ENCODE results near the gene TRIM63. TPM values are rescaled to one million over a fixed set of nuclear protein-coding genes. Genes with fewer than 3 reads are reported as not detected.

TRIM63 gene
- total RNA-seq, result 1 to 10 TPM in 3 of 4 donors, under 1 TPM in 1; 0.51 to 1.6 (median 1.2) TPM

DNA sequence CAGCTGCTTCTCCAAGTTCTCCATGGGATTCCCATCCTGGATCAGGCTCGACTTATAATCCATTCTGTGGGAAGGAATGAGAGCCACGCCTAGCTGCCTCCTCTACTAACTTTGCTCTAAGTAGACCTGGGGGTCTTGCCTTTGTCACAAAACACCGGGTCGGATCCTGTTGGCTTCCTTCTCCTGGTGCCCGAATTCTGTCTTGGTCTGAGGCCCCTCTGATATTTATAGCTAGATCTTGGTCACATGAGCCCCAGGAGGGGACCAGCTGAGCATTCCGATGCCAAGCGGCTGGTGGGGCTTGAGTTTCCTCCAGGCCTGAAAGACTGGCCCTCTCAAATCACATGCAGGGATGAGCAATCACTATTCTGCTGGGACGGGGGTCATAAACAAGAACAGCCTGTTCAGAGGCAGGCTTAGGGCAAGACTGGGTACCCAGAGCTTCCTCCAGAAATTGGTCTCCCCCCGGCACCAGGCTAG lies at the start of gene TRIM63:
TRIM63 (minus strand) TSS at position 199 of the 480 bp plus-strand sequence; CDS start at position 63, 136 bp downstream.
- TF ChIP-seq, protein P1, sequence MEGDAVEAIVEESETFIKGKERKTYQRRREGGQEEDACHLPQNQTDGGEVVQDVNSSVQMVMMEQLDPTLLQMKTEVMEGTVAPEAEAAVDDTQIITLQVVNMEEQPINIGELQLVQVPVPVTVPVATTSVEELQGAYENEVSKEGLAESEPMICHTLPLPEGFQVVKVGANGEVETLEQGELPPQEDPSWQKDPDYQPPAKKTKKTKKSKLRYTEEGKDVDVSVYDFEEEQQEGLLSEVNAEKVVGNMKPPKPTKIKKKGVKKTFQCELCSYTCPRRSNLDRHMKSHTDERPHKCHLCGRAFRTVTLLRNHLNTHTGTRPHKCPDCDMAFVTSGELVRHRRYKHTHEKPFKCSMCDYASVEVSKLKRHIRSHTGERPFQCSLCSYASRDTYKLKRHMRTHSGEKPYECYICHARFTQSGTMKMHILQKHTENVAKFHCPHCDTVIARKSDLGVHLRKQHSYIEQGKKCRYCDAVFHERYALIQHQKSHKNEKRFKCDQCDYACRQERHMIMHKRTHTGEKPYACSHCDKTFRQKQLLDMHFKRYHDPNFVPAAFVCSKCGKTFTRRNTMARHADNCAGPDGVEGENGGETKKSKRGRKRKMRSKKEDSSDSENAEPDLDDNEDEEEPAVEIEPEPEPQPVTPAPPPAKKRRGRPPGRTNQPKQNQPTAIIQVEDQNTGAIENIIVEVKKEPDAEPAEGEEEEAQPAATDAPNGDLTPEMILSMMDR (IDR thresholded peaks at IDR 0.05; ENCODE audit: low read depth), result no peak

DNA sequence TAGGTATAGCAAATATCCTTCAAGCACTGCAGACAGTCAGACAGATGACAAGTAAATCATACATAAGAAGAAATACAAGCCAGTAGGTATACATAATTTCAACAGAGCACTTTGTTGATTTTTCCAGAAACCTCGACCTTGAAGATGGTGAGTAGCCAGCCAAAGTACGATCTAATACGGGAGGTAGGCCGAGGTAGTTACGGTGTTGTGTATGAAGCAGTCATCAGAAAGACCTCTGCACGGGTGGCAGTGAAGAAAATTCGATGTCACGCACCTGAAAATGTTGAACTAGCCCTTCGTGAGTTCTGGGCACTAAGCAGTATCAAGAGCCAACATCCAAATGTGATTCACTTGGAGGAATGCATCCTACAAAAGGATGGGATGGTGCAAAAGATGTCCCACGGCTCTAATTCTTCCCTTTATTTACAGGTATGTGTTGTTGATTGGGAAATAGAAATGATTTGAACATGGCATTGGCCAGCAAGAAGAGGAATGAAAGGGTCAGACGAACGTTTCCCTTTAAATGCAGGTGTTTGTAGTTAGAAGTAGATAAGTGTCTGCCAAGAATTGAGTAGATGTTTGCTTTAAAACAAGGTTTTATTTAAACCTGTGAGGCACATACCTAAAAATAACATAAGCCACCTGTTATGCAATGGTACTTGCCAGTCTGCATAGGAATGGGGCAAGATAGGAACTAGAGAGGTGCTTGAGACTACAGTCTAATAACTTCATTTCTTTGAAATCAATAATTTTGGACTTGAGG lies 46.9 kb upstream of the TRIM63 start:
- TF ChIP-seq, protein P1 (IDR thresholded peaks at IDR 0.05; ENCODE audit: low read depth), result no peak

DNA sequence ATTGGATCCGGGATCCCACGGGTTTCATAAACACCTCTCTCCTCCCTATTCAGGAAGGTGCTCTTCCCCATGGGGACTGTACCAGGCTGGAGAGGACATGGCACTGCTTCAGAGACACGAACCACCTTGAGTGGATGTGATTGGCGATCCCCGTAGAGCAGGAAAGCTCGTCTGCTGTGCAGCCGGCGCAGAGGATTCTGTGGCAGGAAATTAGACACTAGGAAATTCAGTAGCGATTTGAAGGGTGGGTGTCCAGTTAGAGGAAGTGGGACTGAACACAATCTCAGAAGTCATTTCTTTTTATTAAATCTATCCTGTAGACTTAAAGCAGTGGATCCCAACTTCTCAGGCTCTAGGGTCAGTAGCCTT lies 45.0 kb upstream of the TRIM63 start:
- TF ChIP-seq, protein P1 (IDR thresholded peaks at IDR 0.05; ENCODE audit: low read depth), result no peak

DNA sequence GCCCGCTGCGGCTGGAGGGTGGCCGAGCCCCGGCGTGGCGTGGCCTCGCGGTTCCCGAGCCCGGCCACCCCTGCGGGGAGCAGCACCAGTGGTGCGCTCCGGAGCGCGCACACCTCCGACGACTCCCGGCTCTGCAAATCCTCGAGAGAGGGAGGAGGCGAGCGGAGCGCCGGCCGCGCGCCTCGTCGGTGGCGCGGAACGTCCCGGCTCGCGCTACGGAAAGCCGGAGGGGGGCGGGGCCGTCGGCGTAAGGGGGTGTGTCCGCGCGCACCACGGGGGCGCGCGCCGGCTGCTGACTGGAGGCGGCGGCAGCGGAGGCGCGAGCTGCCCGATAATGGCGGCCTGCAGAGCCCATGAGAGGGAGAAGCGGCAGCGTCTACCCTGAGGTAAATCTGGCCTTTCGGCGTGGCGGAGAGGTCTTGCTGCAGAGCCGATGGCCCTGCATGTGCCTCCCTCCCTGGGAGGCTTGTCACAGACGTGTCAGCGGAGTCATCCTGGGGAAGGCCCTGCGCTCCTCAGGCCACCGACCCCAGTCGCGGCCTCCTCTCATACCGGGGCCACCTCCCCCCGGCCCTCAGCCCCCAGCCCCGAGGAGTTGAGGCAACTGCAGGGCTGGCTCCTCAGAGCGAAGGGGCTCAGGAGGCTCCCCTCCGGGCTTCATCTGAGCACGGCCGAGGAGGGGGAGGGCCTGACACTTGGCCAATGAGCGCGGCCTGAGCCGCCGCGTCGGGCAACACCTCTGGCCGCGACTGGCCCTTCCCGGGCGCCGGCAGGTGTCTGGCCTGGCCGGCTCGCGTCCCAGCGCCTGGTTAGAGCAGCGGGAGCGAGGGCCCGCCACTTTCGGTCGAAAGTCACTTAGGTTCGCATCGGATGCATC lies 44.3 kb upstream of the TRIM63 start, which contains the start of gene PDIK1L:
PDIK1L (plus strand) TSS at position 295 of the 877 bp plus-strand sequence. CDS start 2,485 bp downstream, outside the sequence.
- TF ChIP-seq, protein P1 (IDR thresholded peaks at IDR 0.05; ENCODE audit: low read depth), result no peak

DNA sequence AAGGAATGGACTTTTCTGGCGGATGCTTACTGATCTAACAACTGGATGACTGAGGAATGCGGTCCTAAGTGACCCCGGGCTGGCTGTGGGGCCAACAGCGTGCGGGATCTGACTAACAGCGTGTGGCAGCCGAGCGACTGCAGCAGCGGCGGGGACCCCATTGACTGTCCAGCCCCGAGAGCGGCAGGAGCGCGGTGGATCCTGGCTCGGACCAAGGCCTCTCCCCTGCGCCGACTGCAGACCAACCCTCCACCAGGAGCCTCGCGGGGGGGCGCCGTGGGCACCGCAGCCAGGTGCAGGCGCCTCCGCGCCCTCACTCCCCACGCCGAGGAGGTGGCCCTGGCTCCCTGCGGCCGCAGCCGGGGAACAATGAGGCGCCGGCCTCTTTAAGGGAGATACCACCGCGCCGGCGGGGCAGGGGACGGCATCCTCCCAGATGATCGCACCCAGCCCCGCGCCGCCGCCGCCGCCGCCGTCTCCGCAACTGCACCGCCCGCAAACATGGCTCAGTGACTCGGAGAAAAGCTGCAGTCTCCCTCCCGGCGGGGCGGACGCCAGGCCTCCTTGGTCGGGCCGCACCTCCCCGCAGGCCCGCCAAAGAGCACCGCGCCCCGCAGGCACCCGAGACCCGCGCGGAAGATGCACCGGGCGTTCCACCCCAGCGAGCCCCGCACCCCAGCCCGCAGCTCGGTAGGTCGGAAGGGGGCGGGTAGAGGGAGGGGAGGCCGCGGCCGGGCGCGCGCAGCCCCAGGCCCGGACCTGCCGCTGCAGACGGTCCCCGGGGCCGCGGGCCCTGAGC lies 43.5 kb upstream of the TRIM63 start:
- TF ChIP-seq, protein P1 (IDR thresholded peaks at IDR 0.05; ENCODE audit: low read depth), result no peak

DNA sequence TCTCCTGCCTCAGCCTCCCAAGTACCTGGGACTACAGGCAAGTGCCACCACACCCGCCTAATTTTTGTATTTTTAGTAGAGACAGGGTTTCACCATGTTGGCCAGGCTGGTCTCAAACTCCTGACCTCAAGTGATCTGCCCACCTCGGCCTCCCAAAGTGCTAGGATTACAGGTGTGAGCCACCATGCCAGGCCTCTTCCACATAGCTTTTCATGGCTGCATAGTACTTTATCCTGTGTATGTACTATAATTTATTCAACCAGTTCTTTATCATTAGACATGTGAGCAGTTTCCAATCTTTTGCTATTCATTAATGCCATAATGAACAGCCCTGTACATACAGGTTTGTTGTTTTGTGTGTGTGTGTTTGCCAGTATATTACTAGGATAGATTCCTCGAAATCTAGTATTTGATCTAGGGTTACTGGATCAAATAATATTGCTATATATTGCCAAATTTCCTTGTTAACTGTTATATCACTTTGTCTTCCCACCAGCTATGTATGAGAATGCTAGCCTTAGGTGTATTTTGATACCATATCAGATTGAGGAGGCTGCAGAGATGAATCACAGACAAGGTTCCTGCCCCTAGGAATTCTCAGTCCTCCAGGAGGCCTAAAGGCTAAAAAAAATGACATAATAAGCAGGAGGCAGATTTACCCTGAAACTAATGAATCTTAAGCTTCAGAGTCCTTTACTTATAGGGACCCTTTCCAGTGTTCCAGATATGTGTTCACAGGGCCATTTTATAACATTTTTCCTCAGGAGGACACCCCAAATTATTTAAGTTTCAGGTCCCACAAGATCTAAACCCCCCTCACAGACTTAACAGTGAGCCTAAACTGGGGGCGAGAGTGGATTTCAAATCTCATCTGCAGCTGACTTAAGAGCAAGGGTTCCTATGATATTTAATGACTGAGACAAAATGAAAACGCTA lies 42.1 kb upstream of the TRIM63 start:
- TF ChIP-seq, protein P1 (IDR thresholded peaks at IDR 0.05; ENCODE audit: low read depth), result no peak

Data from subcutaneous adipose tissue (tissue), 4 donors.